Activated CD8-positive, alpha-beta memory T cell treated with anti-CD3 and anti-CD28 coated beads for 48 hours (primary cell): ENCODE measurements around the gene HDAC7.
"Not testable (repeated sequence)": the region's sequence is repeated elsewhere in the genome, so short reads cannot be mapped to it uniquely, and the experiment has no call there.

ENCODE experiments used
- DNase-seq, 3 experiments: peaks; one replicate each; pipeline ENCODE4 v3.0.0-alpha.2; 2020; ENCODE audit warnings: low read depth in 2 of 3, low spot score in 2 of 3

Gene HDAC7

GRCh38 chr12:47813511-47814196, 6.0 kb downstream of the HDAC7 start:
- no peak for DNase-seq

- peak; percentile 81 to 92 (median 82) for DNase-seq
Observed at GRCh38 chr12:47812797-47813510, 6.7 kb downstream of the HDAC7 start.

- DNase-seq, result no peak
Observed at GRCh38 chr12:47811581-47812484, 7.9 kb downstream of the HDAC7 start.

GRCh38 chr12:47811072-47811396, 8.7 kb downstream of the HDAC7 start:
- DNase-seq, result no peak

- not testable (repeated sequence) for DNase-seq
Observed at GRCh38 chr12:47809518-47809917, 10.2 kb downstream of the HDAC7 start.

- DNase-seq, result no peak
Observed at GRCh38 chr12:47808574-47809365, 10.9 kb downstream of the HDAC7 start.

GRCh38 chr12:47808050-47808449, 11.7 kb downstream of the HDAC7 start:
- peak in 2 of 3 experiments; percentile 66 to 73 for DNase-seq

GRCh38 chr12:47807338-47807737, 12.4 kb downstream of the HDAC7 start:
- DNase-seq, result no peak

GRCh38 chr12:47805417-47805816, 14.3 kb downstream of the HDAC7 start:
- DNase-seq, result no peak

- no peak for DNase-seq
Observed at GRCh38 chr12:47804171-47804570, 15.5 kb downstream of the HDAC7 start.

GRCh38 chr12:47803191-47803875, 16.4 kb downstream of the HDAC7 start:
- no peak for DNase-seq

GRCh38 chr12:47802312-47802711, 17.4 kb downstream of the HDAC7 start:
- DNase-seq, result no peak

GRCh38 chr12:47801904-47802246, 17.8 kb downstream of the HDAC7 start:
- no peak for DNase-seq

GRCh38 chr12:47801170-47801903, 18.4 kb downstream of the HDAC7 start:
- DNase-seq, result no peak

GRCh38 chr12:47800582-47800981, 19.1 kb downstream of the HDAC7 start:
- no peak for DNase-seq

GRCh38 chr12:47799357-47799955, 20.2 kb downstream of the HDAC7 start:
- DNase-seq, result no peak

- no peak for DNase-seq
Observed at GRCh38 chr12:47798382-47798948, 21.2 kb downstream of the HDAC7 start.

- no peak for DNase-seq
Observed at GRCh38 chr12:47797441-47797840, 22.3 kb downstream of the HDAC7 start.

GRCh38 chr12:47795814-47796411, 23.8 kb downstream of the HDAC7 start:
- DNase-seq, result no peak
